Measurements from ENCODE around the gene UROC1. TPM values are rescaled to one million over a fixed set of nuclear protein-coding genes. Genes with fewer than 3 reads are reported as not detected.

The UROC1 gene
- total and polyA plus RNA-seq, 2 donors from 2014 or later: not detected

GRCh38 chr3:126447456-126448106, 70.0 kb downstream of the UROC1 start:
- Histone ChIP-seq H3K9me3 (ENCODE audit: control insufficient read depth in 2 of 3, insufficient read depth in 1 of 3, low read length in 3 of 3) (no peaks in the 10 kb centered on the region), H3K27me3 (ENCODE audit: control insufficient read depth, insufficient read depth, low read length) (no peaks in the 10 kb centered on the region), H3K4me3 (ENCODE audit: low read length in 3 of 3) (no peak overlapping the region), H3K27ac (ENCODE audit: low read depth in 2 of 2, low read length in 2 of 2) (no peak overlapping the region), H3K36me3 (ENCODE audit: control insufficient read depth in 2 of 3, insufficient read depth in 3 of 3, low read length in 3 of 3) (peaks cover 0 to 28% (median 15%) of the 10 kb centered on the region in 3 donors), H3K9ac (ENCODE audit: low read length in 3 of 3) (no peak overlapping the region), H3K4me1 (ENCODE audit: control insufficient read depth in 2 of 3, insufficient read depth in 2 of 3, low read depth in 1 of 3, low read length in 3 of 3) (peaks cover 0 to 5% (median 0%) of the 10 kb centered on the region in 3 donors)
- FAIRE-seq (no peak), DNase-seq (no peak)
- intact Hi-C loops (cut with DNase I): no loop called here
- TF ChIP-seq CTCF (IDR thresholded peaks at IDR 0.05; ENCODE audit: borderline replicate concordance, extremely low read depth, insufficient read depth): no peak

- peaks cover 0 to 27% (median 12%) of the 10 kb centered on the region in 3 donors for H3K36me3 ChIP-seq (ENCODE audit: control insufficient read depth in 2 of 3, insufficient read depth in 3 of 3, low read length in 3 of 3)
- no peak overlapping the region for H3K4me3 ChIP-seq (ENCODE audit: low read length in 3 of 3)
- no peaks in the 10 kb centered on the region for H3K27me3 ChIP-seq (ENCODE audit: control insufficient read depth, insufficient read depth, low read length)
- FAIRE-seq: no peak
- no peak for DNase-seq
- H3K4me1 ChIP-seq (ENCODE audit: control insufficient read depth in 2 of 3, insufficient read depth in 2 of 3, low read depth in 1 of 3, low read length in 3 of 3): peaks cover 0 to 5% (median 0%) of the 10 kb centered on the region in 3 donors
- TF ChIP-seq CTCF (IDR thresholded peaks at IDR 0.05; ENCODE audit: borderline replicate concordance, extremely low read depth, insufficient read depth): no peak
- no peak overlapping the region for H3K27ac ChIP-seq (ENCODE audit: low read depth in 2 of 2, low read length in 2 of 2)
- intact Hi-C loops (cut with DNase I): no loop called here
- H3K9ac ChIP-seq (ENCODE audit: low read length in 3 of 3): no peak overlapping the region
- H3K9me3 ChIP-seq (ENCODE audit: control insufficient read depth in 2 of 3, insufficient read depth in 1 of 3, low read length in 3 of 3): no peaks in the 10 kb centered on the region
These were observed 70.8 kb downstream of the UROC1 start for GRCh38 chr3:126446791-126447190.

- no peak for FAIRE-seq
- Histone ChIP-seq H3K9ac (ENCODE audit: low read length in 3 of 3) (no peak overlapping the region), H3K27me3 (ENCODE audit: control insufficient read depth, insufficient read depth, low read length) (no peaks in the 10 kb centered on the region), H3K36me3 (ENCODE audit: control insufficient read depth in 2 of 3, insufficient read depth in 3 of 3, low read length in 3 of 3) (peaks cover 0 to 26% (median 10%) of the 10 kb centered on the region in 3 donors), H3K9me3 (ENCODE audit: control insufficient read depth in 2 of 3, insufficient read depth in 1 of 3, low read length in 3 of 3) (no peaks in the 10 kb centered on the region), H3K27ac (ENCODE audit: low read depth in 2 of 2, low read length in 2 of 2) (no peak overlapping the region), H3K4me3 (ENCODE audit: low read length in 3 of 3) (no peak overlapping the region), H3K4me1 (ENCODE audit: control insufficient read depth in 2 of 3, insufficient read depth in 2 of 3, low read depth in 1 of 3, low read length in 3 of 3) (peaks cover 0 to 5% (median 0%) of the 10 kb centered on the region in 3 donors)
- no peak for TF ChIP-seq CTCF (IDR thresholded peaks at IDR 0.05; ENCODE audit: borderline replicate concordance, extremely low read depth, insufficient read depth)
- intact Hi-C loops (cut with DNase I): no loop called here
- no peak for DNase-seq
These were observed 71.3 kb downstream of the UROC1 start for GRCh38 chr3:126446301-126446700.
